Natural killer cell (primary cell): Measurements from ENCODE around the gene MAN1C1. TPM values are rescaled to one million over a fixed set of nuclear protein-coding genes. Genes with fewer than 3 reads are reported as not detected.

ENCODE experiments used
- ATAC-seq, 3 donors: fragments of 150-1000 bp in 2 of 3; fragments of 200-7000 bp in 1 of 3; cut with Tn5 transposase; 1 replicate in 1 of 3; 2 replicates in 2 of 3; pipeline ENCODE4 v1.10.0; 2021; ENCODE audit warnings: mild to moderate bottlenecking in 2 of 3, moderate library complexity in 2 of 3
- DNase-seq, 2 donors: peaks; one replicate each; pipeline versions ENCODE4 v3.0.0 to v3.0.0-alpha.2; 2013 to 2021; ENCODE audit warnings: mixed read lengths in 1 of 2
- H3K27ac ChIP-seq: one replicate; pipeline ENCODE4 v1.5.1; 2013; ENCODE audit warnings: mild to moderate bottlenecking, low read length
- H3K27me3 ChIP-seq: one replicate; pipeline ENCODE4 v1.6.1; 2013; ENCODE audit warnings: low read length; ENCODE audit not compliant: control insufficient read depth, insufficient read depth
- H3K36me3 ChIP-seq: one replicate; pipeline ENCODE4 v1.6.1; 2013; ENCODE audit warnings: low read length; ENCODE audit not compliant: control insufficient read depth, insufficient read depth
- H3K4me1 ChIP-seq: one replicate; pipeline ENCODE4 v1.6.1; 2013; ENCODE audit warnings: low read length; ENCODE audit not compliant: control insufficient read depth, insufficient read depth
- H3K4me3 ChIP-seq: one replicate; pipeline ENCODE4 v1.5.1; 2013; ENCODE audit warnings: low read length
- H3K9me3 ChIP-seq: one replicate; pipeline ENCODE4 v1.6.1; 2013; ENCODE audit warnings: low read length; ENCODE audit not compliant: control insufficient read depth, insufficient read depth
- H3K27ac Mint-ChIP-seq, 2 donors: one replicate each; pipeline ENCODE4 v1.8.0; 2022; ENCODE audit warnings: mild to moderate bottlenecking in 2 of 2, mixed read lengths in 2 of 2, moderate library complexity in 1 of 2
- H3K27me3 Mint-ChIP-seq, 2 donors: one replicate each; pipeline ENCODE4 v1.8.0; 2022; ENCODE audit warnings: low read depth in 2 of 2, mixed read lengths in 2 of 2
- H3K36me3 Mint-ChIP-seq: one replicate; pipeline ENCODE4 v1.8.0; 2022; ENCODE audit warnings: mixed read lengths
- H3K4me1 Mint-ChIP-seq, 2 donors: one replicate each; pipeline ENCODE4 v1.8.0; 2022; ENCODE audit warnings: mixed read lengths in 2 of 2
- H3K4me3 Mint-ChIP-seq: one replicate; pipeline ENCODE4 v1.8.0; 2022; ENCODE audit warnings: mild to moderate bottlenecking, moderate library complexity, mixed read lengths
- H3K9me3 Mint-ChIP-seq, 2 donors: one replicate each; pipeline ENCODE4 v1.8.0; 2022; ENCODE audit warnings: mixed read lengths in 2 of 2
- CTCF ChIP-seq: fragments of 200-600 bp; IDR thresholded peaks from one replicate; pipeline ENCODE4 v1.8.0; 2022; ENCODE audit warnings: antibody characterized with exemption
- WGBS: methylation state at CpG from one replicate; pipeline ENCODE4 v1.1.7; 2013; ENCODE audit warnings: missing lambda C conversion rate; ENCODE audit not compliant: insufficient coverage; 5-methylcytosine and 5-hydroxymethylcytosine counted together
- intact Hi-C: fragments of 100-400 bp; cut with micrococcal nuclease; formaldehyde crosslinking; loops from one replicate; pipeline ENCODE4 v1.14.2; 2022
- total RNA-seq, 4 donors: library from RNA; stranded (reverse); fragments of 120-200 nt in 1 of 4; gene quantifications; one replicate each; pipeline versions ENCODE4 v1.2.3 to v1.2.4, GENCODE V29; 2013 to 2022

Gene MAN1C1
- total RNA-seq, 3 donors from 2014 or later (not counting 1 experiment from before 2014, with no cell fraction given), result 3.6 to 7.5 (median 7.1) TPM

GRCh38 chr1:25577134-25577920, 39.3 kb upstream of the MAN1C1 start:
- 84% methylated on average over 21 of the region's 21 CpGs for WGBS
- no peak overlapping the region for H3K4me3 ChIP-seq
- H3K36me3 ChIP-seq, result no peaks in the 10 kb centered on the region
- H3K4me1 ChIP-seq, result peaks cover 10% of the 10 kb centered on the region
- peaks cover 0 to 11% of the 10 kb centered on the region in 2 donors for H3K4me1 Mint-ChIP-seq
- DNase-seq (no peak), ATAC-seq (no peak)
- intact Hi-C loops, result no loop called here
- no peaks in the 10 kb centered on the region for H3K36me3 Mint-ChIP-seq
- no peaks in the 10 kb centered on the region for H3K9me3 ChIP-seq
- H3K9me3 Mint-ChIP-seq, result no peaks in the 10 kb centered on the region
- TF ChIP-seq CTCF, result no peak
- no peak overlapping the region for H3K27ac Mint-ChIP-seq
- H3K27me3 Mint-ChIP-seq, result peaks cover 0 to 5% of the 10 kb centered on the region in 2 donors
- no peaks in the 10 kb centered on the region for H3K27me3 ChIP-seq
- H3K4me3 Mint-ChIP-seq, result no peak overlapping the region
- no peak overlapping the region for H3K27ac ChIP-seq

- Histone ChIP-seq H3K36me3 (no peaks in the 10 kb centered on the region), H3K4me1 (no peaks in the 10 kb centered on the region), H3K4me3 (no peak overlapping the region), H3K27ac (no peak overlapping the region), H3K9me3 (no peaks in the 10 kb centered on the region), H3K27me3 (no peaks in the 10 kb centered on the region)
- Mint-ChIP-seq H3K9me3 (no peaks in the 10 kb centered on the region), H3K36me3 (no peaks in the 10 kb centered on the region), H3K4me3 (no peak overlapping the region), H3K4me1 (peaks cover 0 to under 1% of the 10 kb centered on the region in 2 donors), H3K27ac (no peak overlapping the region), H3K27me3 (peaks cover 0 to 10% of the 10 kb centered on the region in 2 donors)
- ATAC-seq (no peak), DNase-seq (no peak)
- intact Hi-C loops, result no loop called here
- TF ChIP-seq CTCF, result no peak
- 90% methylated on average over 19 of the region's 19 CpGs for WGBS
Measured at GRCh38 chr1:25579292-25580252, 37.0 kb upstream of the MAN1C1 start.

- H3K9me3 Mint-ChIP-seq, result no peaks in the 10 kb centered on the region
- H3K36me3 ChIP-seq, result no peaks in the 10 kb centered on the region
- H3K4me1 Mint-ChIP-seq, result peaks cover 0 to 5% of the 10 kb centered on the region in 2 donors
- peaks cover 4% of the 10 kb centered on the region for H3K4me1 ChIP-seq
- no peaks in the 10 kb centered on the region for H3K36me3 Mint-ChIP-seq
- no peak overlapping the region for H3K4me3 ChIP-seq
- no peaks in the 10 kb centered on the region for H3K9me3 ChIP-seq
- H3K27ac Mint-ChIP-seq, result no peak overlapping the region
- no peak for TF ChIP-seq CTCF
- H3K27me3 Mint-ChIP-seq, result peaks cover 0 to 15% of the 10 kb centered on the region in 2 donors
- intact Hi-C loops, result no loop called here
- WGBS, result 69% methylated on average over 6 of the region's 6 CpGs
- ATAC-seq, result no peak
- DNase-seq, result no peak
- no peaks in the 10 kb centered on the region for H3K27me3 ChIP-seq
- H3K4me3 Mint-ChIP-seq, result no peak overlapping the region
- no peak overlapping the region for H3K27ac ChIP-seq
Measured at GRCh38 chr1:25580927-25581326, 35.7 kb upstream of the MAN1C1 start.
